IMR-90 (cell line): Measurements from ENCODE around the gene HNRNPC. TPM values are rescaled to one million over a fixed set of nuclear protein-coding genes. Genes with fewer than 3 reads are reported as not detected.

Experiments
- ATAC-seq: fragments of 200-7000 bp; cut with Tn5 transposase; 2 replicates; pipeline ENCODE4 v1.9.1; 2020; ENCODE audit warnings: low read depth, mild to moderate bottlenecking, moderate library complexity
- BruUV-seq: library from RNA; stranded (reverse); fragments of 400-500 nt; replicated peaks from 2 replicates; lab custom pipeline; 2021; lab: Mats Ljungman, UMichigan
- CTCF ChIA-PET: fragments of 300-600 bp; formaldehyde crosslinking; extraction: SDS; loops from one replicate; lab custom pipeline; 2021; ENCODE audit warnings: antibody characterized with exemption; lab: Yijun Ruan, JAX
- POLR2A ChIA-PET: fragments of 300-600 bp; sonication (Branson Sonifier 250); formaldehyde crosslinking; loops from one replicate; lab custom pipeline; 2022; ENCODE audit warnings: antibody characterized with exemption; ENCODE audit not compliant: unreplicated experiment; lab: Charles Lee
- DNase-seq: peaks from one replicate; pipeline ENCODE4 v3.0.0; 2013
- H2AFZ ChIP-seq: replicated peaks from 2 replicates; pipeline ENCODE3; 2013; ENCODE audit warnings: low read length, mild to moderate bottlenecking; ENCODE audit not compliant: poor library complexity
- H2AK5ac ChIP-seq: 2 replicates; pipeline ENCODE4 v1.6.1; 2013; ENCODE audit warnings: low read depth, low read length, inconsistent platforms
- H2AK9ac ChIP-seq: replicated peaks from 2 replicates; pipeline ENCODE3; 2013; ENCODE audit warnings: mild to moderate bottlenecking, low read depth, low read length, moderate library complexity; ENCODE audit not compliant: poor library complexity
- H2BK120ac ChIP-seq: 2 replicates; pipeline ENCODE4 v1.6.1; 2013; ENCODE audit warnings: low read depth, low read length, inconsistent platforms
- H2BK15ac ChIP-seq: 3 replicates; pipeline ENCODE4 v1.6.1; 2013; ENCODE audit warnings: low read depth, low read length, inconsistent platforms
- H2BK20ac ChIP-seq: 2 replicates; pipeline ENCODE4 v1.6.1; 2013; ENCODE audit warnings: low read depth, mild to moderate bottlenecking, inconsistent platforms, low read length, moderate library complexity
- H2BK5ac ChIP-seq: 2 replicates; pipeline ENCODE4 v1.6.1; 2013; ENCODE audit warnings: mild to moderate bottlenecking, low read depth, low read length, inconsistent platforms; ENCODE audit not compliant: poor library complexity, severe bottlenecking
- H3K14ac ChIP-seq: replicated peaks from 2 replicates; pipeline ENCODE4 v1.6.1; 2013; ENCODE audit warnings: low read depth, low read length, inconsistent platforms
- H3K18ac ChIP-seq: 2 replicates; pipeline ENCODE4 v1.6.1; 2013; ENCODE audit warnings: low read depth, low read length, control low read depth
- H3K23ac ChIP-seq: 2 replicates; pipeline ENCODE4 v1.6.1; 2013; ENCODE audit warnings: low read depth, low read length, inconsistent platforms
- H3K27ac ChIP-seq: 2 replicates; pipeline ENCODE4 v1.5.1; 2013; ENCODE audit warnings: mild to moderate bottlenecking, control low read depth, low read length; ENCODE audit not compliant: insufficient read depth
- H3K27me3 ChIP-seq: 2 replicates; pipeline ENCODE4 v1.6.1; 2013; ENCODE audit warnings: low read length; ENCODE audit not compliant: control insufficient read depth, insufficient read depth
- H3K36me3 ChIP-seq: 2 replicates; pipeline ENCODE4 v1.6.1; 2013; ENCODE audit warnings: low read length, mixed read lengths; ENCODE audit not compliant: control insufficient read depth, insufficient read depth
- H3K4ac ChIP-seq: 2 replicates; pipeline ENCODE4 v1.6.1; 2013; ENCODE audit warnings: low read depth, low read length, inconsistent platforms
- H3K4me1 ChIP-seq: 2 replicates; pipeline ENCODE4 v1.6.1; 2013; ENCODE audit warnings: low read length, mixed read lengths; ENCODE audit not compliant: control insufficient read depth, insufficient read depth
- H3K4me2 ChIP-seq: 2 replicates; pipeline ENCODE4 v1.6.1; 2013; ENCODE audit warnings: low read depth, mild to moderate bottlenecking, control low read depth, low read length, moderate library complexity
- H3K4me3 ChIP-seq: 2 replicates; pipeline ENCODE4 v1.5.1; 2013; ENCODE audit warnings: low read depth, mild to moderate bottlenecking, control low read depth, low read length, moderate library complexity; ENCODE audit not compliant: insufficient read depth
- H3K56ac ChIP-seq: 2 replicates; pipeline ENCODE4 v1.6.1; 2013; ENCODE audit warnings: low read length, inconsistent platforms; ENCODE audit not compliant: insufficient read depth; ENCODE audit errors: extremely low read depth
- H3K79me1 ChIP-seq, 2 experiments: 2 replicates each; pipeline ENCODE4 v1.6.1; 2013; ENCODE audit warnings: low read length in 2 of 2, inconsistent platforms in 1 of 2, low read depth in 1 of 2
- H3K9ac ChIP-seq: 2 replicates; pipeline ENCODE4 v1.6.1; 2013; ENCODE audit warnings: low read depth, low read length, control low read depth
- H3K9me1 ChIP-seq: 2 replicates; pipeline ENCODE4 v1.6.1; 2013; ENCODE audit warnings: low read length, inconsistent platforms; ENCODE audit not compliant: insufficient read depth
- H3K9me3 ChIP-seq: 2 replicates; pipeline ENCODE4 v1.6.1; 2013; ENCODE audit warnings: low read length; ENCODE audit not compliant: control insufficient read depth, insufficient read depth
- H4K20me1 ChIP-seq: 2 replicates; pipeline ENCODE4 v1.6.1; 2013; ENCODE audit warnings: low read length, inconsistent platforms; ENCODE audit not compliant: insufficient read depth
- H4K5ac ChIP-seq: 2 replicates; pipeline ENCODE4 v1.6.1; 2013; ENCODE audit warnings: mild to moderate bottlenecking, low read depth, low read length, control low read depth
- H4K8ac ChIP-seq, 2 experiments: 2 replicates each; pipeline ENCODE4 v1.6.1; 2013; ENCODE audit warnings: low read depth in 2 of 2, low read length in 2 of 2, control low read depth in 1 of 2, inconsistent platforms in 1 of 2
- H4K91ac ChIP-seq: 2 replicates; pipeline ENCODE4 v1.6.1; 2013; ENCODE audit warnings: low read depth, low read length, inconsistent platforms; ENCODE audit not compliant: insufficient read depth
- CHD1 ChIP-seq: IDR thresholded peaks from 2 replicates; pipeline ENCODE4 v1.6.1; 2012; ENCODE audit warnings: low read depth, low read length, improper control_type of control experiment
- FOS ChIP-seq: fragments of 150-350 bp; IDR thresholded peaks from 2 replicates; pipeline ENCODE4 v1.6.1; 2016; ENCODE audit warnings: low read depth, low read length
- MAZ ChIP-seq: IDR thresholded peaks from 2 replicates; pipeline ENCODE4 v1.6.1; 2012; ENCODE audit warnings: low read depth, mild to moderate bottlenecking, low read length, improper control_type of control experiment, moderate library complexity, borderline replicate concordance
- MXI1 ChIP-seq: IDR thresholded peaks from 2 replicates; pipeline ENCODE4 v1.6.1; 2012; ENCODE audit warnings: low read depth, mild to moderate bottlenecking, low read length, moderate library complexity, borderline replicate concordance
- RFX5 ChIP-seq: IDR thresholded peaks from 2 replicates; pipeline ENCODE4 v1.8.0; 2012; ENCODE audit warnings: low read depth, mild to moderate bottlenecking, low read length, moderate library complexity
- WGBS, 2 experiments: methylation state at CpG; one replicate each; pipeline versions ENCODE4 v1.1.5 to v1.1.7; 2013; ENCODE audit warnings: missing lambda C conversion rate in 2 of 2; ENCODE audit not compliant: insufficient read length in 1 of 2; ENCODE audit errors: extremely low coverage in 2 of 2; 5-methylcytosine and 5-hydroxymethylcytosine counted together
- dilution Hi-C: fragments of 300-500 bp; cut with HindIII; formaldehyde crosslinking; loops from one replicate; pipeline ENCODE4 v1.14.3; 2018; ENCODE audit warnings: low sequenced_read_pairs; ENCODE audit not compliant: unreplicated experiment
- in situ Hi-C: fragments of 300-500 bp; cut with MboI; formaldehyde crosslinking; loops from 3 replicates; pipeline ENCODE4 v1.14.3; 2019; ENCODE audit warnings: low sequenced_read_pairs, inconsistent platforms, mixed read lengths
- intact Hi-C: fragments of 100-400 bp; cut with micrococcal nuclease; formaldehyde crosslinking; loops from 2 replicates; pipeline ENCODE4 v1.10.0; 2022
- polyA plus RNA-seq, 3 experiments: library from polyadenylated mRNA; depleted of rRNA; stranded (reverse); fragments of >200 nt; gene quantifications; 2 replicates each; pipeline ENCODE4 v1.2.3, GENCODE V29; 2012; ENCODE audit warnings: low replicate concordance in 1 of 3
- total RNA-seq: library from RNA; depleted of rRNA; stranded (reverse); fragments of >200 nt; gene quantifications from 2 replicates; pipeline ENCODE4 v1.2.3, GENCODE V29; 2012

HNRNPC gene
- total and polyA plus RNA-seq, 2 of the 4 experiments (the other 2 are of a cell fraction): 308 to 615 TPM

- H4K20me1 ChIP-seq: peaks cover 92% of the 10 kb centered on the region
- no CpG with 5 or more reads among the region's 5 CpGs for WGBS, 2 experiments
Measured at GRCh38 chr14:21227150-21227549, 42.1 kb downstream of the HNRNPC start.

More at GRCh38 chr14:21227150-21227549, 42.1 kb downstream of the HNRNPC start:
- Histone ChIP-seq H2BK120ac (no peak overlapping the region), H2BK15ac (no peak overlapping the region), H2AK5ac (no peak overlapping the region), H3K56ac (no peak overlapping the region), H3K23ac (no peak overlapping the region), H3K79me1 (peaks cover 13 to 53% of the 10 kb centered on the region in 2 experiments), H3K27me3 (no peaks in the 10 kb centered on the region), H3K9me1 (peaks cover 2% of the 10 kb centered on the region; the same call in 1 of the 2 replicates), H4K5ac (no peak overlapping the region), H3K27ac (no peak overlapping the region), H4K91ac (no peak overlapping the region), H2BK20ac (no peak overlapping the region), H3K4me2 (no peak overlapping the region), H3K9me3 (no peaks in the 10 kb centered on the region), H3K9ac (no peak overlapping the region), H3K4me1 (peaks cover 5% of the 10 kb centered on the region; the same call in 1 of the 2 replicates), H3K14ac (no peak overlapping the region), H4K8ac (no peak overlapping the region), H2AK9ac (no peak overlapping the region), H2AFZ (no peak overlapping the region), H2BK5ac (no peak overlapping the region), H3K18ac (no peak overlapping the region), H3K4me3 (no peak overlapping the region), H3K4ac (no peak overlapping the region), H3K36me3 (peaks cover 47% of the 10 kb centered on the region)
- dilution Hi-C loops: no loop called here
- no peak for DNase-seq
- in situ Hi-C loops: no loop called here
- POLR2A ChIA-PET: no interaction called here
- intact Hi-C loops: no loop called here
- CTCF ChIA-PET: no interaction called here
- TF ChIP-seq MAZ (no peak), MXI1 (no peak), RFX5 (no peak), FOS (no peak), CHD1 (no peak)
- no peak for ATAC-seq
- no TSS peak for BruUV-seq
